NCI-H69 (cell line): ENCODE data around the gene POLRMT.
"Not testable (repeated sequence)": the region's sequence is repeated elsewhere in the genome, so short reads cannot be mapped to it uniquely, and the experiment has no call there.

ENCODE experiments used
- DNase-seq: peaks from one replicate; lab custom pipeline; 2025; lab: John Stamatoyannopoulos, UW

Gene POLRMT

GRCh38 chr19:633068-633785, at the start of gene POLRMT:
TSS of gene POLRMT (minus strand) at chr19:633537. CDS start at chr19:633512, 25 bp downstream.
- peak; percentile 99 for DNase-seq

- DNase-seq: no peak
Observed at GRCh38 chr19:682678-683320, 49.5 kb upstream of the POLRMT start.

GRCh38 chr19:681029-682019, 48.0 kb upstream of the POLRMT start:
- no peak for DNase-seq

- peak; percentile 99 for DNase-seq
Observed at GRCh38 chr19:680287-681028, 47.1 kb upstream of the POLRMT start.

GRCh38 chr19:679418-680286, 46.3 kb upstream of the POLRMT start:
- DNase-seq: peak; percentile 72

GRCh38 chr19:678791-679388, 45.6 kb upstream of the POLRMT start:
- no peak for DNase-seq

GRCh38 chr19:677601-678436, 44.5 kb upstream of the POLRMT start:
- peak; percentile 36 for DNase-seq

GRCh38 chr19:677201-677600, 43.9 kb upstream of the POLRMT start:
- peak; percentile 58 for DNase-seq

GRCh38 chr19:676339-677105, 43.2 kb upstream of the POLRMT start, which contains the start of gene FSTL3:
TSS of gene FSTL3 (plus strand) at chr19:676392. CDS start at chr19:676424, 32 bp downstream.
- DNase-seq: no peak

- DNase-seq: no peak
Observed at GRCh38 chr19:676007-676338, 42.6 kb upstream of the POLRMT start.

- DNase-seq: no peak
Observed at GRCh38 chr19:674282-675151, 41.2 kb upstream of the POLRMT start.

GRCh38 chr19:670609-671075, 37.3 kb upstream of the POLRMT start:
- no peak for DNase-seq

GRCh38 chr19:668675-669434, 35.5 kb upstream of the POLRMT start:
- not testable (repeated sequence) for DNase-seq

GRCh38 chr19:666985-667573, 33.7 kb upstream of the POLRMT start:
- DNase-seq: not testable (repeated sequence)

- DNase-seq: peak; percentile 88
Observed at GRCh38 chr19:664913-665443, 31.6 kb upstream of the POLRMT start.

GRCh38 chr19:663682-664117, 30.4 kb upstream of the POLRMT start:
- no peak for DNase-seq
